ENCODE data around the gene LYAR. TPM values are rescaled to one million over a fixed set of nuclear protein-coding genes. Genes with fewer than 3 reads are reported as not detected.

LYAR gene
- total RNA-seq, 1 experiment from 2014 or later = 29.8 TPM

GRCh38 chr4:4296283-4296846 lies 6.4 kb upstream of the LYAR start:
- 0 out of 2 replicates have a peak, but pooled peaks cover 2% of the 10 kb centered on the region for H3K4me1 ChIP-seq
- Mint-ChIP-seq H3K9me3 (ENCODE audit: unreplicated experiment) (peaks cover 20% of the 10 kb centered on the region), H3K36me3 (ENCODE audit: insufficient read depth, unreplicated experiment) (peaks cover 16% of the 10 kb centered on the region), H3K4me1 (ENCODE audit: low read depth, unreplicated experiment) (no peaks in the 10 kb centered on the region), H3K4me3 (ENCODE audit: unreplicated experiment) (no peak overlapping the region), H3K27ac (ENCODE audit: unreplicated experiment) (no peak overlapping the region), H3K27me3 (ENCODE audit: insufficient read depth, unreplicated experiment) (no peaks in the 10 kb centered on the region)
- no peak for TF ChIP-seq CTCF (IDR thresholded peaks at IDR 0.05; ENCODE audit: insufficient read depth in 1 of 2, low read depth in 1 of 2, low read length in 1 of 2, severe bottlenecking in 1 of 2, unreplicated experiment in 1 of 2)
- POLR2A ChIA-PET = no interaction called here
- DNase-seq = no peak
- H3K9me3 ChIP-seq = no peaks in the 10 kb centered on the region
- no peaks in the 10 kb centered on the region for H3K27me3 ChIP-seq (replicated peaks; ENCODE audit: control insufficient read depth, insufficient read depth, low read length)
- CTCF ChIA-PET = no interaction called here
- BruUV-seq (replicated peaks) = no TSS peak
- H3K4me3 ChIP-seq (ENCODE audit: low read depth, low read length) = no peak overlapping the region
- no peaks in the 10 kb centered on the region for H3K36me3 ChIP-seq (ENCODE audit: control insufficient read depth, insufficient read depth, low read length)
- intact Hi-C loops (cut with micrococcal nuclease; ENCODE audit: unreplicated experiment) = no loop called here

GRCh38 chr4:4293279-4293678 lies 3.3 kb upstream of the LYAR start:
- TF ChIP-seq CTCF (IDR thresholded peaks at IDR 0.05; ENCODE audit: insufficient read depth in 1 of 2, low read depth in 1 of 2, low read length in 1 of 2, severe bottlenecking in 1 of 2, unreplicated experiment in 1 of 2) = no peak
- Histone ChIP-seq H3K4me1 (0 out of 2 replicates have a peak, but pooled peaks cover 3% of the 10 kb centered on the region), H3K9me3 (no peaks in the 10 kb centered on the region), H3K4me3 (ENCODE audit: low read depth, low read length) (no peak overlapping the region), H3K27me3 (replicated peaks; ENCODE audit: control insufficient read depth, insufficient read depth, low read length) (no peaks in the 10 kb centered on the region), H3K36me3 (ENCODE audit: control insufficient read depth, insufficient read depth, low read length) (no peaks in the 10 kb centered on the region)
- Mint-ChIP-seq H3K9me3 (ENCODE audit: unreplicated experiment) (peaks cover 20% of the 10 kb centered on the region), H3K36me3 (ENCODE audit: insufficient read depth, unreplicated experiment) (peaks cover 17% of the 10 kb centered on the region), H3K4me1 (ENCODE audit: low read depth, unreplicated experiment) (peaks cover 10% of the 10 kb centered on the region), H3K27ac (ENCODE audit: unreplicated experiment) (no peak overlapping the region), H3K4me3 (ENCODE audit: unreplicated experiment) (no peak overlapping the region), H3K27me3 (ENCODE audit: insufficient read depth, unreplicated experiment) (no peaks in the 10 kb centered on the region)
- intact Hi-C loops (cut with micrococcal nuclease; ENCODE audit: unreplicated experiment) = no loop called here
- CTCF ChIA-PET = no interaction called here
- no TSS peak for BruUV-seq (replicated peaks)
- POLR2A ChIA-PET = no interaction called here
- no peak for DNase-seq

GRCh38 chr4:4289597-4289940 lies 385 bp downstream of the LYAR start:
- H3K27me3 ChIP-seq (replicated peaks; ENCODE audit: control insufficient read depth, insufficient read depth, low read length) = no peaks in the 10 kb centered on the region
- H3K36me3 ChIP-seq (ENCODE audit: control insufficient read depth, insufficient read depth, low read length) = peaks cover 1% of the 10 kb centered on the region; the same call in 1 of the 2 replicates
- TF ChIP-seq CTCF (IDR thresholded peaks at IDR 0.05; ENCODE audit: insufficient read depth in 1 of 2, low read depth in 1 of 2, low read length in 1 of 2, severe bottlenecking in 1 of 2, unreplicated experiment in 1 of 2) = no peak
- H3K36me3 Mint-ChIP-seq (ENCODE audit: insufficient read depth, unreplicated experiment) = peaks cover 31% of the 10 kb centered on the region
- H3K4me3 Mint-ChIP-seq (ENCODE audit: unreplicated experiment) = peak overlapping the region; percentile 97
- peak overlapping the region; percentile 90 for H3K27ac Mint-ChIP-seq (ENCODE audit: unreplicated experiment)
- TSS peak; percentile 67 for BruUV-seq (replicated peaks)
- no peaks in the 10 kb centered on the region for H3K27me3 Mint-ChIP-seq (ENCODE audit: insufficient read depth, unreplicated experiment)
- H3K9me3 Mint-ChIP-seq (ENCODE audit: unreplicated experiment) = no peaks in the 10 kb centered on the region
- peak overlapping the region; percentile 96 for H3K4me3 ChIP-seq (ENCODE audit: low read depth, low read length)
- peaks cover 10% of the 10 kb centered on the region for H3K4me1 Mint-ChIP-seq (ENCODE audit: low read depth, unreplicated experiment)
- DNase-seq = no peak
- CTCF ChIA-PET = interaction anchor here (0.6 kb wide), 1 partner anchor 106 kb away, joined by 3 read pairs; no protein-coding TSS in a partner anchor
- POLR2A ChIA-PET = interaction anchor here (0.6 to 0.7 kb wide), 2 partner anchors 9 to 95 kb away, joined by 3 read pairs; no protein-coding TSS in a partner anchor
- H3K4me1 ChIP-seq = 0 out of 2 replicates have a peak, but pooled peaks cover 3% of the 10 kb centered on the region
- no peaks in the 10 kb centered on the region for H3K9me3 ChIP-seq
- intact Hi-C loops (cut with micrococcal nuclease; ENCODE audit: unreplicated experiment) = no loop called here

Measured in Caco-2 (cell line).